Activated CD4-positive, alpha-beta T cell treated with anti-CD3 and anti-CD28 coated beads, Interleukin-2, amount 50 U/mL, for 4 hours (primary cell): Measurements from ENCODE around the gene RANBP3L.
A peak's percentile ranks its signal among the peaks of the same experiment; 100 is the strongest.

Source experiments
- DNase-seq, 2 experiments: peaks; one replicate each; pipeline ENCODE4 v3.0.0-alpha.2; 2020

Gene RANBP3L

GRCh38 chr5:36242534-36243485 is 58.9 kb downstream of the RANBP3L start:
- peak in 1 of 2 experiments; percentile 1 for DNase-seq

- DNase-seq = peak; percentile 92 to 93
These were observed 59.8 kb downstream of the RANBP3L start, which contains the start of gene NADK2 for GRCh38 chr5:36241631-36242533. Gene NADK2, minus strand, starts transcription at chr5:36241925. Its CDS starts 127 bp downstream, at chr5:36241798.

GRCh38 chr5:36240779-36241630 is 60.7 kb downstream of the RANBP3L start:
- peak; percentile 2 to 12 for DNase-seq

GRCh38 chr5:36239370-36240293 is 62.1 kb downstream of the RANBP3L start:
- DNase-seq = no peak

- DNase-seq = no peak
These were observed 63.0 kb downstream of the RANBP3L start for GRCh38 chr5:36238502-36239295.

DNA sequence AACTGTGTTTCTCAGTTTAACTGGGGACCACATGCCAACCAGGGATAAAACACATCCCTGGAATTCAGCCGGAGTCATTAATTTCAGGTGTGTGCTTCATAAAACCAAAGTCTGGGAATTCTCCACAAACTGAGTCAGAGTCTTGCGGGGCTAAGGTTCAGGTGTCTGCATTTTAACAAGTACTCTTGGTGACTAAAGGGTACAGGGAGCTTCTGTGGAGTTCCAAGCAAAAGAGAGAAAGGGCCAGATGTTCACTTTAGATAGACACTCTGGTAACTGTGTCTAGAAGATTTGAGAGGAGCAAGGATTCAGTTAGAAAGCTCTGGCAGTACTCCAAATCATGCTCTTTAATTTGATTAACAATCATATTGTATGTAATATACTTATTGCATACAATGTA is 64.0 kb downstream of the RANBP3L start:
- no peak for DNase-seq

DNA sequence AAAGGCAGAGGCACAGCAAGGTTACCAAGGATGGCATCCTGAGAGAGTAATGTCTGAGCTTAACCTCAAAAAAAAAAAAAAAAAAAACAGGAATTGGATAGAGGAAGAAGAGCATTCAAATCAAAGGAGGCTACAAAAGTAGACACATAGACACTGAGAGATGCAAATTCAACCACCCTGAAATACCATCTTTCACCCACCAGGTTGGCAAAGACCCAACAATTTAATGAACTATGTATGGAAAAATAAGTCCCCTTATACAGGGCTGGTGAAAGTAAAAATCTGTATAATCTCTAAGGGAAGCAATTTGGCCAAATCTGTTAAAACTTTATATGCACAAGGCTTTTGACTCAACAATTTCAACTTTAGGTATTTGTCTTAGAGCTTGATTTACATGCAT is 64.9 kb downstream of the RANBP3L start:
- no peak for DNase-seq

GRCh38 chr5:36232533-36232932 is 69.2 kb downstream of the RANBP3L start:
- no peak for DNase-seq

DNA sequence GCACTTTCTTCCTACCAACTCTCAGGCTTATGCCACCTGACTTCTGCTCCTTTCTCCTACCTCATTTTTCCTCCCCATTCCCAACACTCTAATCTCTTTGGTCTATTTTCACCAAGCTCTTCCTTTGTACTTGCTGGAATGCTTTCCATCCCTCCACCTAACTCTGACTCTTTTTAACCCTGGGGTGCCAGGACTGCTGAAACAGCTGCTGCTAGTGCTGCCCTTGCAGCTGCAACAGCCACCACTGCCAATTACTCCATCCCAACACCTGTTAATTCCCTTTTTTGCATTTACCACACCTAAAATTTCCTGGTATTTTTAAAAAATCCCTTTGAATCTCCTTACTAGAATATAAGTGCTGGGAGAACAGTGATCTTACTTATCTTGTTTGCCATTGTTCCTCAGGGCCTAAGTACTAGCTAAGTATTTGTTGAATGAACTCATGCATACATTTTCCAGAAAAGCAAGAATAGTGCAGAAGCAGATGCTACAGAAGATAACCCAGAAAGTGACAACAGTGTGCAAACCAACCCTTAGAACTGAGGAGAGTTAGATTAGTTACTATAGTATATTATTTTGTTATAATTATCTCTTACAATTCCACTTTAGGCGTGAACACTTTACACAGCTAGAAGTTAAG is 71.4 kb downstream of the RANBP3L start:
- no peak for DNase-seq

DNA sequence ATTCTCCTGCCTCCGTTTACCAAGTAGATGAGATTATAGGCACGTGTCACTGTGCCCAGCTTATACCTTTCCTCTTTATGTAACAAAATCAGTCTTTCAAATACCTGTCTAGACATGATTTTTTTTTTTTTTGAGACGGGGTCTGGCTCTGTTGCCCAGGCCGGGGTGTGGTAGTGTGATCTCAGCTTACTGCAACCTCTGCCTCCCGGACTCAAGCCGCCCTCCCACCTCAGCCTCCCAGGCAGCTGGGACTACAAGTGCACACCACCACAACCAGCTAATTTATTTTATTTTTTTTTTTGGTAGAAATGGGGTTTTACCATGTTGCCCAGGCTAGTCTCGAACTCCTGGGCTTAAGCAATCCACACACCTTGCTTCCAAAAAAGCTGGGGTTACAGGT is 73.2 kb downstream of the RANBP3L start:
- no peak for DNase-seq

DNA sequence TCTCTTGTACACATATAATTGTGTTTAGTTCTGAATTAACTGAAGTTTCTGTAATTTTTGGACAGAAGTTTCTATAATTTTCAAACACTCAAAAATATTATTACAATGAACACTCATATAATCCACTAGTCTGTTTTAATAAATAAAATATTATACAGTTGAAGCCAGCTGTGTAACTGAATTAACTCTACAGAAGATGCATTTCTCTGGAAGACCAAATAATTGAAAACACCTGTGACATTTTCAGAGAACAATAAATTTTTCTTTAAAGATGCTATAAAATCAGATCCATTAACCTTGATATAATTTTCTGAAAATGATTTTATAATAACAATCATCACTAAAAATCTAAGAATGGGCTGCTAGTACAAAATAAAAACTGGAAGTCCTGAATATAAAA is 74.7 kb downstream of the RANBP3L start:
- DNase-seq = no peak

DNA sequence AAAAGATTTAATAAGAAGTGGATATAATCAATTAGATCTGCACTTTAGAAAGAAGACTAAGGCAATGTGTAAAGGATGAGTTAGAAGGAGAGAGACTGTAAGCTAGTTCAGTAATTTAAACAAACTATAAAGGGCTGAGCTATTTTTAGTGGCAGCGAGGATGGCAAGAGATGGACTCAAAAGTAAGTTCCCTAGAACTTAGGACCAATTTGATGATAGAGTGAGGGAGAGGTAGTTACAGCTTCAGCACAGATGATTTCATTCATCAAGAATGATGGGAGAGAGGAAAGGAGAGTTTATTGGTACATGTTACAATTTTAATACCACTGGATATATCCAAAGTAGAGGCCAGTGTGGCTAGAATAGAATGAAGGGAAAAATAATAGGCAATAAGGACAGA is 79.1 kb downstream of the RANBP3L start:
- no peak for DNase-seq

DNA sequence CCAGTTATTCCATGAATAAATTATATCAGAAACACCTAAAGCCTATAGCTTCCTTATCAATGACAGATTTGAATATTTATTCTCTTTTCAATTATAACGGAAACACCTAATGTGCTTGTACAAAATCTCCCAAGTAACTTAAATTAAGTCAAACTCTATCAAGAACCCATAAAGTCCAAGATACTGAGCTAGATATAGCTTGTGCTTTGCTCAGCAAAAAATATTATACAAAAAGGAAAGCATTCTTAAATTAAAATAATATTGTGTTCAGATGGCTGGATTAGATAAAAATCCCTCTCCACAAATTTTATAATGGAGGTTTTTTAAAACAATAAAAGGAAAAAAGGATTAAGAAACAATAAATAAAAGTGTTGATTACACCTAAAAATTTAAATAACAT is 83.7 kb downstream of the RANBP3L start:
- DNase-seq = no peak

GRCh38 chr5:36217567-36217966 is 84.1 kb downstream of the RANBP3L start:
- DNase-seq = no peak

GRCh38 chr5:36215910-36216309 is 85.8 kb downstream of the RANBP3L start:
- DNase-seq = no peak

- DNase-seq = no peak
These were observed 87.3 kb downstream of the RANBP3L start for GRCh38 chr5:36214436-36214835.

DNA sequence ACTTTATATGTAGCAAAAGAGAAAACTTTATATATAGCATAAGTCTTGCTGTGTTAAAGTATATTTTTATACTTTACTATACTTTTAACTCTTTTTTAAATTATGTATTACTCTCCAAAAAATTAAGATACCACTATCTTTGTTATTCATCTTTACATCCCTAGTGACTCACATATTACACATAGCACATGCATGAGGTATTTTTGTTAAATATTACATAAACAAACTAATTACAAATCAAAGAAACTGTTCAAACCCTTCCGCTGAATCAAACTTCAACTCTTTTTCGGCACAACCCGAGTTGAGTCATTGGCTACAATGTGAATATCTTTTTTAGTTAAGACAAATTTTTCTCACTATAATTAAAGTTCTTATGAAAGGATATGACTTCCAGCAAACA is 92.0 kb downstream of the RANBP3L start:
- no peak for DNase-seq

DNA sequence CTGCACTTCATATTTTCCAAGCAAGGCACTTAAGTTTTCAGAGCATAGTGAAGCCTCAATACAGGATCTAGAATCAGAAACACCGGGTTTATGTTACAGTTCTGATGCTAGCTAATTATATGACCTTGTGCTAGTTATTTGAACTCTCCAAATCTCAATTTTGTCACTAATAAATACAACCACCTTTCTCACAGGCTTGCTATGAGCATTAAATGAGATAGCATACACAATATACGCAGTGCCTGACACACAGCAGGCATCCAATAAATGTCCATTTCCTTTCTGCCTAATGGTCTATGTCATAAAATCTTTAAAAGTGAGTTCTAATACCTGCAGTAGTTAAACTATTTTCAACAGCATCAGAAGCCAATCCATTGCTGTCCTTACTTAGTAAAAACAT is 92.9 kb downstream of the RANBP3L start:
- no peak for DNase-seq

DNA sequence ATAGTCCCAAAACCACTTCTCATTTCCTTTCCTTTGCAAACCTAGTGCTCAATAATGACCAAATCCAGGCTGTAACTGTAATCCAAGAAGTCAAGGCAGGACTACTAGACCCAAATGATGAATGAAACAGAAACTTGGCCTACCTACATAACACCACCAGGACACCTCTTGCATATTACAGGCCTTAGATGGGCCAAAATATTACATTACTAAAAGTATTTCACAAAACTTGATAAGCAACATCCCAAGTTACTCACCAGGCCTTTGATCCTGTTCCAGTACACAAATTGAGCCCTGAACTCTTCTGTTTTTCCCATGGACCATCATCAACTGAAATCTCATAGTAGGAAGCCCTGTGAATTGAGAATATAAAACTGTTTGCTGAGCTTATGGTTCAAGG is 94.8 kb downstream of the RANBP3L start:
- no peak for DNase-seq

GRCh38 chr5:36205329-36205728 is 96.4 kb downstream of the RANBP3L start:
- DNase-seq = no peak
